DOHH2 (cell line): ENCODE results near the gene CD1B.

Source experiments
- H3F3A ChIP-seq: fragments of 200-600 bp; sonication (generic), shearing (Covaris generic); 2 replicates; pipeline ENCODE4 v1.6.0; 2016; ENCODE audit warnings: antibody characterized with exemption, mild to moderate bottlenecking; ENCODE audit not compliant: control insufficient read depth, insufficient read depth
- H3K27ac ChIP-seq: fragments of 200-600 bp; sonication (generic); 2 replicates; pipeline ENCODE4 v1.5.1; 2014; ENCODE audit warnings: low read depth, mild to moderate bottlenecking, low read length, moderate library complexity
- H3K27me3 ChIP-seq: fragments of 200-600 bp; sonication (generic); 2 replicates; pipeline ENCODE4 v1.6.1; 2014; ENCODE audit warnings: mild to moderate bottlenecking, low read length, mixed read lengths; ENCODE audit not compliant: control insufficient read depth
- H3K36me3 ChIP-seq: fragments of 200-600 bp; sonication (generic); 2 replicates; pipeline ENCODE4 v1.6.1; 2014; ENCODE audit warnings: mild to moderate bottlenecking, low read length, moderate library complexity, mixed read lengths; ENCODE audit not compliant: control insufficient read depth
- H3K4me1 ChIP-seq: fragments of 200-600 bp; sonication (generic); 2 replicates; pipeline ENCODE4 v1.6.1; 2014; ENCODE audit warnings: mild to moderate bottlenecking, low read length, mixed read lengths; ENCODE audit not compliant: control insufficient read depth
- H3K4me2 ChIP-seq: fragments of 200-600 bp; sonication (generic); 2 replicates; pipeline ENCODE4 v1.6.0; 2014; ENCODE audit warnings: mild to moderate bottlenecking, low read length, moderate library complexity
- H3K4me3 ChIP-seq: fragments of 200-600 bp; sonication (generic); 2 replicates; pipeline ENCODE4 v1.5.1; 2014; ENCODE audit warnings: mild to moderate bottlenecking, low read length, mixed read lengths
- H3K79me2 ChIP-seq: fragments of 200-600 bp; sonication (generic); 2 replicates; pipeline ENCODE4 v1.6.1; 2014; ENCODE audit warnings: mild to moderate bottlenecking, low read length, mixed read lengths; ENCODE audit not compliant: control insufficient read depth
- H3K9me2 ChIP-seq: fragments of 200-600 bp; sonication (generic); replicated peaks from 2 replicates; pipeline ENCODE4 v1.6.1; 2014; ENCODE audit warnings: mild to moderate bottlenecking, low read length, mixed read lengths; ENCODE audit not compliant: control insufficient read depth
- H3K9me3 ChIP-seq: fragments of 200-600 bp; sonication (generic); 2 replicates; pipeline ENCODE4 v1.6.1; 2014; ENCODE audit warnings: antibody characterized with exemption, low read length, mixed read lengths; ENCODE audit not compliant: control insufficient read depth, insufficient read depth
- H4K20me1 ChIP-seq: fragments of 200-600 bp; sonication (generic); 2 replicates; pipeline ENCODE4 v1.6.0; 2014; ENCODE audit warnings: low read depth, mild to moderate bottlenecking, antibody characterized with exemption, low read length, moderate library complexity; ENCODE audit not compliant: control insufficient read depth, insufficient read depth
- EZH2phosphoT487 ChIP-seq: fragments of 200-600 bp; sonication (generic); IDR thresholded peaks from 2 replicates; pipeline ENCODE4 v1.6.1; 2017; ENCODE audit warnings: borderline replicate concordance, mild to moderate bottlenecking, antibody characterized with exemption, low read length, moderate library complexity, mixed read lengths
- TF ChIP-seq, protein P1 (sequence below): fragments of 200-600 bp; sonication (generic); IDR thresholded peaks from one replicate; pipeline ENCODE4 v1.5.1; 2014; ENCODE audit warnings: antibody characterized with exemption, mild to moderate bottlenecking, low read depth, low read length; ENCODE audit not compliant: poor library complexity, severe bottlenecking

Gene CD1B

DNA sequence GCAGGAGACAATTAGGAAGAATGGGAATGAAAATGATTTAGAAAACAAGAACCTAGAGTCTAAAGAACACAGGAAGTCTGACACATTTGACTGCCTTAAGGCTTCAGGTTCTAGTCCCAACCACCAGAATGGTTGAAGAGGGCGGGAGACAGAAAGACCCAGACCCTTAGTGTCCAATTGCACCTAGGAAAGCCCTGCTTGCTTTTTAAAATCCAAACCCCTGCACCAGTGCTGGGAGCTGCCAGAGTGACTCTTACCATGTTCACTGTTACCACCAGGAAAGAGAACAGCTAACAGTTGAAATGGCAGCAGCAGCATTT lies 265 bp downstream of the CD1B start:
- Histone ChIP-seq H3K4me2 (no peak overlapping the region), H3K9me2 (no peaks in the 10 kb centered on the region), H3K27ac (no peak overlapping the region), H3K79me2 (no peaks in the 10 kb centered on the region), H3K27me3 (no peaks in the 10 kb centered on the region), H4K20me1 (no peaks in the 10 kb centered on the region), H3K9me3 (no peaks in the 10 kb centered on the region), H3K4me1 (peaks cover 20% of the 10 kb centered on the region), H3K36me3 (no peaks in the 10 kb centered on the region), H3F3A (no peaks in the 10 kb centered on the region), H3K4me3 (no peak overlapping the region)
- TF ChIP-seq, protein P1, sequence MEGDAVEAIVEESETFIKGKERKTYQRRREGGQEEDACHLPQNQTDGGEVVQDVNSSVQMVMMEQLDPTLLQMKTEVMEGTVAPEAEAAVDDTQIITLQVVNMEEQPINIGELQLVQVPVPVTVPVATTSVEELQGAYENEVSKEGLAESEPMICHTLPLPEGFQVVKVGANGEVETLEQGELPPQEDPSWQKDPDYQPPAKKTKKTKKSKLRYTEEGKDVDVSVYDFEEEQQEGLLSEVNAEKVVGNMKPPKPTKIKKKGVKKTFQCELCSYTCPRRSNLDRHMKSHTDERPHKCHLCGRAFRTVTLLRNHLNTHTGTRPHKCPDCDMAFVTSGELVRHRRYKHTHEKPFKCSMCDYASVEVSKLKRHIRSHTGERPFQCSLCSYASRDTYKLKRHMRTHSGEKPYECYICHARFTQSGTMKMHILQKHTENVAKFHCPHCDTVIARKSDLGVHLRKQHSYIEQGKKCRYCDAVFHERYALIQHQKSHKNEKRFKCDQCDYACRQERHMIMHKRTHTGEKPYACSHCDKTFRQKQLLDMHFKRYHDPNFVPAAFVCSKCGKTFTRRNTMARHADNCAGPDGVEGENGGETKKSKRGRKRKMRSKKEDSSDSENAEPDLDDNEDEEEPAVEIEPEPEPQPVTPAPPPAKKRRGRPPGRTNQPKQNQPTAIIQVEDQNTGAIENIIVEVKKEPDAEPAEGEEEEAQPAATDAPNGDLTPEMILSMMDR: no peak
- no peak for TF ChIP-seq EZH2phosphoT487

DNA sequence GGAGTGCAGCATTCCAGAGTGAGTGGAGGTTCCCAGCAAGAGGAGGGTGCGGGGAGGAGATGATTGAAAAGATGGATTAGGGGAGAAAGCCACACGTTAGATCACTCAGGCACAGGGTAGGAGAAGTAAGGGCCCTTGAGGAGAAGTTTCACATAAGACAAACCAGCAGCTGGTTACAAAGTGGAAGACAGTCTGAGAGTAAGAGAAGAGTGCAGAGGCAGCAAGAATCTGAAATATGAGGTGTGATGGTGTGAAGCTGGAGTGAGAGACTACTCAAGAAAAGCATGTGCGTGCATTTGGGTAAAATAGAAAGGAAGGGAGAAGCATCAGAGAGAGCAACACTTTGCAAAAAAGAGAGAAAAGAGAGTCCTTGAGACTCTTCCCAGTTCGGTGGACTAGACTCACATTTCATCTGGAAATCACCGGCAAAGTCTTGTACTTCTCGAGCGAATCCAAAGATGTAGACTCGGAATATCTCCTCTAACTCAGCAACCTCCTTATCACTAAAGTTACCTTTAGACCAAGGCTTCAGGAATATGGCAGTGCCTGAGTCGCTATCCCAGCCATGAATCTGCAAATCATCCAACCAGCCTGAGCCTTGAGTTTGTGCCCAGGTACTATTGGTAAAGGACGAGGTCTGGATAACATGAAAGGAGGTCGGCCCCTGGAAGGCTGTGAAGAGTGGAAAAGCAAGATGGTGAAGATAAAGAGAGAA lies 783 bp downstream of the CD1B start:
- no peak overlapping the region for H3K27ac ChIP-seq
- no peaks in the 10 kb centered on the region for H3K9me2 ChIP-seq
- peaks cover 20% of the 10 kb centered on the region for H3K4me1 ChIP-seq
- H3K79me2 ChIP-seq: no peaks in the 10 kb centered on the region
- no peaks in the 10 kb centered on the region for H3K9me3 ChIP-seq
- H3F3A ChIP-seq: no peaks in the 10 kb centered on the region
- no peak overlapping the region for H3K4me2 ChIP-seq
- H3K36me3 ChIP-seq: no peaks in the 10 kb centered on the region
- no peak for TF ChIP-seq EZH2phosphoT487
- no peaks in the 10 kb centered on the region for H4K20me1 ChIP-seq
- H3K27me3 ChIP-seq: no peaks in the 10 kb centered on the region
- no peak overlapping the region for H3K4me3 ChIP-seq

DNA sequence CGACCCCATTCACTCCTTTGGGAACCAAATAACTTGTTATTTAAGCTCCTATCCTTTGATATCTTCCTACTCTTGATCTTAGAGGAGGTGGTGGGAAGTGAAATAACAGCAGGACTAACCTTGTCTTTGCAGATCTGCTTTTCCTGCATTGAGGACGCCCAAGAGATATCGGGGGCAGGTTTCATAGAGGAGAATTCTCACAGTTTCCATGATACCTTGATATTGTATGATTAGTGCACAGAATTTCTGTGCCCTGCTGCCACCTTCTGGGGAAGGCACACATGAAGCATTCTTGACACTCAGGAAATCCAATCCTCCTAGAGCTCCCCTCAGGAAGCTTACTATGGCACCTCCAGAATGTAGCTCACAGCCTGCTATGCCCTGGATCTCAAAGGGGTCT lies 1.6 kb downstream of the CD1B start:
- Histone ChIP-seq H3K27me3 (no peaks in the 10 kb centered on the region), H3K27ac (no peak overlapping the region), H3K9me2 (no peaks in the 10 kb centered on the region), H3K9me3 (no peaks in the 10 kb centered on the region), H3K79me2 (no peaks in the 10 kb centered on the region), H3K4me3 (no peak overlapping the region), H3F3A (no peaks in the 10 kb centered on the region), H3K4me2 (no peak overlapping the region), H4K20me1 (no peaks in the 10 kb centered on the region), H3K4me1 (peaks cover 16% of the 10 kb centered on the region), H3K36me3 (no peaks in the 10 kb centered on the region)
- no peak for TF ChIP-seq EZH2phosphoT487
- TF ChIP-seq, protein P1: peak; percentile 87

DNA sequence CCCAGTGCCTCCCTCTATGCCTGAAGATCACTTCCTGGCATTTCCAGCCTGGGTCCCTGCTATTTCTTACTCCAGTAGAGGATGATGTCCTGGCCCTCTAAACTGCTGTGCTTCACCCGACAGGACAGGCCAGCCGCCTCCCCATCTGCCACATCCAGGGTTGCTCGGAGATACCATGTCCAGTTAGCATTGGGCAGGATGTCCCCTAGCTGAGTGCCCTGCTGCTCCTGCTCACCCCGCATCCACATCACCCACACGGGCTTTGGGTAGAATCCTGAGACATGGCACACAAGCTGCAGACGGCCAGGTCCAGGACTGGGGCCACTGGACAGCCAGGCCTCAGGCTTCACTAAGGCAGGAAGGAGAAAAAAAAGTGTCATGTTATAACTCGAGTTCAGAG lies 2.0 kb downstream of the CD1B start:
- Histone ChIP-seq H3K79me2 (no peaks in the 10 kb centered on the region), H3K9me2 (no peaks in the 10 kb centered on the region), H3K27ac (no peak overlapping the region), H3K4me1 (peaks cover 11% of the 10 kb centered on the region), H3K27me3 (no peaks in the 10 kb centered on the region), H3K9me3 (no peaks in the 10 kb centered on the region), H3F3A (no peaks in the 10 kb centered on the region), H3K4me3 (no peak overlapping the region), H3K36me3 (no peaks in the 10 kb centered on the region), H3K4me2 (no peak overlapping the region), H4K20me1 (no peaks in the 10 kb centered on the region)
- no peak for TF ChIP-seq EZH2phosphoT487
- TF ChIP-seq, protein P1: no peak
